OCI-LY1 (cell line): ENCODE data around the gene GLRX5.

Source experiments
- H2AFZ ChIP-seq: fragments of 200-600 bp; sonication (generic), shearing (Covaris generic); 2 replicates; pipeline ENCODE4 v1.6.0; 2014; ENCODE audit warnings: antibody characterized with exemption, mild to moderate bottlenecking, low read length
- H3F3A ChIP-seq: fragments of 200-600 bp; sonication (generic), shearing (Covaris generic); 2 replicates; pipeline ENCODE4 v1.6.0; 2014; ENCODE audit warnings: mild to moderate bottlenecking, antibody characterized with exemption, low read length, moderate library complexity; ENCODE audit not compliant: insufficient read depth
- H3K27ac ChIP-seq: fragments of 200-600 bp; sonication (generic); 2 replicates; pipeline ENCODE4 v1.5.1; 2014; ENCODE audit warnings: low read length, mixed run types, mild to moderate bottlenecking, low read depth; ENCODE audit not compliant: poor library complexity, severe bottlenecking
- H3K27me3 ChIP-seq: fragments of 200-600 bp; sonication (generic); 2 replicates; pipeline ENCODE4 v1.6.0; 2014; ENCODE audit warnings: antibody characterized with exemption, mild to moderate bottlenecking, low read length, moderate library complexity; ENCODE audit not compliant: insufficient read depth
- H3K36me3 ChIP-seq: fragments of 200-600 bp; sonication (generic); 2 replicates; pipeline ENCODE4 v1.6.1; 2014; ENCODE audit warnings: mild to moderate bottlenecking, antibody characterized with exemption, low read length, moderate library complexity, mixed read lengths; ENCODE audit not compliant: insufficient read depth
- H3K4me1 ChIP-seq: fragments of 200-600 bp; sonication (generic); 2 replicates; pipeline ENCODE4 v1.5.1; 2014; ENCODE audit warnings: mild to moderate bottlenecking, low read length, moderate library complexity; ENCODE audit not compliant: insufficient read depth, severe bottlenecking
- H3K4me2 ChIP-seq: fragments of 200-600 bp; sonication (generic), shearing (Covaris generic); 2 replicates; pipeline ENCODE4 v1.6.1; 2014; ENCODE audit warnings: low read length
- H3K4me3 ChIP-seq: fragments of 200-600 bp; sonication (generic); 2 replicates; pipeline ENCODE4 v1.5.1; 2014; ENCODE audit warnings: low read length, low read depth, mild to moderate bottlenecking, mixed read lengths; ENCODE audit not compliant: poor library complexity, severe bottlenecking
- H3K79me2 ChIP-seq: fragments of 200-600 bp; shearing (Covaris generic); 2 replicates; pipeline ENCODE4 v1.6.1; 2016; ENCODE audit warnings: mixed run types, low read length, mixed read lengths; ENCODE audit not compliant: insufficient read depth
- H3K9ac ChIP-seq: fragments of 200-600 bp; sonication (generic), shearing (Covaris generic); 2 replicates; pipeline ENCODE4 v1.6.1; 2014; ENCODE audit warnings: mild to moderate bottlenecking, low read length, mixed read lengths
- H3K9me2 ChIP-seq: fragments of 200-600 bp; sonication (generic), shearing (Covaris generic); 2 replicates; pipeline ENCODE4 v1.6.1; 2014; ENCODE audit warnings: low read depth, mild to moderate bottlenecking, low read length, mixed read lengths
- H3K9me3 ChIP-seq: fragments of 200-600 bp; shearing (Covaris generic); 2 replicates; pipeline ENCODE4 v1.6.1; 2014; ENCODE audit warnings: low read length, mixed read lengths
- H4K20me1 ChIP-seq: fragments of 200-600 bp; sonication (generic), shearing (Covaris generic); 2 replicates; pipeline ENCODE4 v1.6.0; 2016; ENCODE audit warnings: mild to moderate bottlenecking, low read length; ENCODE audit not compliant: insufficient read depth
- EZH2 ChIP-seq: fragments of 200-600 bp; sonication (generic), shearing (Covaris generic); IDR thresholded peaks from 2 replicates; pipeline ENCODE4 v1.8.0; 2017; ENCODE audit warnings: borderline replicate concordance, mixed run types, mild to moderate bottlenecking, antibody characterized with exemption, low read length, moderate library complexity, mixed read lengths
- TF ChIP-seq, protein P1 (sequence below): fragments of 200-600 bp; sonication (generic), shearing (Covaris generic); IDR thresholded peaks from 2 replicates; pipeline ENCODE4 v1.5.1; 2017; ENCODE audit warnings: mild to moderate bottlenecking, antibody characterized with exemption, low read length, moderate library complexity, mixed read lengths

The GLRX5 gene

DNA sequence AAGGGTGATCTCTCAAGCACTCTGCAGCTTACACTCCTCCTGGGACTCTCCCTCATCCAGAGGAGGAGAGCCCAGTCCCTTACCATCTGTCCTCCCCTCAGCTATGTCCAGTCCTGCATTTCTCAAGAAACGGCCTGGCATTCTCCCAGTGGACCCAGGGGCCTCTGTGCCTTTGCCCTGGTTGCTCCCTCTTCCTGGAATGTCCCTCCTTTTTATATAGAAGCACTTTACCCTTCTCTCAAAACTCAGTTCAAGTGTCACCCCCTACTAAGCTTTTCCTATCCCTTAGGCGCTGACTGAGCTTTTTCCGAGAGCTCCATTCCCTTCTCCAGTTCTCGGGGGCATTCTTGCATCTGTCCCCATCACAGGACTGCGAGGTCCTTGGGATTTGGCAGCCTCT lies 8.9 kb upstream of the GLRX5 start:
- TF ChIP-seq EZH2, result no peak
- Histone ChIP-seq H3K4me2 (no peak overlapping the region), H4K20me1 (no peaks in the 10 kb centered on the region), H2AFZ (no peak overlapping the region), H3K27ac (no peak overlapping the region), H3K36me3 (peaks cover 8% of the 10 kb centered on the region; the same call in 1 of the 2 replicates), H3K4me3 (no peak overlapping the region), H3K79me2 (peaks cover 2% of the 10 kb centered on the region; the same call in 1 of the 2 replicates), H3K9me3 (no peaks in the 10 kb centered on the region), H3F3A (no peaks in the 10 kb centered on the region), H3K9me2 (no peaks in the 10 kb centered on the region), H3K9ac (no peak overlapping the region), H3K27me3 (no peaks in the 10 kb centered on the region), H3K4me1 (peaks cover 12% of the 10 kb centered on the region)

DNA sequence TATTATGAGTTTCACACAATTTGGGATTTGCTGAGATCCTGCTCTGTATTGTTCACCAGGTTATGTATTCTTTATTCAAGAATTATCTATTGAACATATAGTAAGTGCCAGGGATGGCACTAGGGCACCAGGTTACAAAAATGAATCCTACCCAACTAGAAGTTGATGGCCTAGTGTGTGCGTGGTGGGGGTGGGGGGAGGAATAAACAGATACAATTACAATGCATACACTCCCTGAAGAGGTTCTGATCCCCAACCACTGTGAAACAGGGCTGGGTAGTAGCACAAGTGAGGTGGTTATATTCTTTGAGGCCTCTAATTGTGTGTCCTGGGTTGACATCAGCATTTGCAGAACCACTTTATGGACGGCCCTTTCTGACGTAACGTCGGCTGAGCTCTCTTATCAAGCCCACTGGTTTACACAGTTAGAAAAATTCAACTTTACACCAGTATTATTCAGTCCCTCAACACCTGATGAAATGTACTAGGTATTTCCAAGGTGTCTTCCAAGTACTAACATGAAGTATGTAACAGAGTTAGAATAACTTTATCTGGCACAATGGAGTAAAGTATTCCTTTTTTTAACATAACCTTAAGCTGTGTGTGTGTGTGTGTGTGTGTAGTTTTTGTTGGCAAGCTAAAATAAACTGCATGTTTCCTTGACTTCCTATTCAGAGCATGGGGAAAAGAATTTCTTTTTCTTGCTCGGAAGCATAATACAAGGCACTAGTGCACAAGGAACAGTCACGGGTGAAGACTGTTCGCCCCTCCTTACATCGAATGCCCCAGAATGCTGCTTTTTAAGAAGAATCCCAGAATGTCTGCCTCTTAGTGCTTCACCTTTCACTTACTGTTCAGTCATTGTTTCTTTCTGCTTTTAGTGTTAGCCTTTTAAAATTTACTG lies 8.1 kb upstream of the GLRX5 start:
- Histone ChIP-seq H3K27me3 (no peaks in the 10 kb centered on the region), H3K9ac (no peak overlapping the region), H4K20me1 (no peaks in the 10 kb centered on the region), H3K4me3 (no peak overlapping the region), H3K9me2 (no peaks in the 10 kb centered on the region), H3K27ac (no peak overlapping the region), H3K79me2 (peaks cover 10% of the 10 kb centered on the region), H3K4me2 (no peak overlapping the region), H3K9me3 (no peaks in the 10 kb centered on the region), H3F3A (no peaks in the 10 kb centered on the region), H3K4me1 (peaks cover 19% of the 10 kb centered on the region), H2AFZ (no peak overlapping the region), H3K36me3 (peaks cover 13% of the 10 kb centered on the region)
- TF ChIP-seq EZH2, result no peak
- TF ChIP-seq, protein P1, sequence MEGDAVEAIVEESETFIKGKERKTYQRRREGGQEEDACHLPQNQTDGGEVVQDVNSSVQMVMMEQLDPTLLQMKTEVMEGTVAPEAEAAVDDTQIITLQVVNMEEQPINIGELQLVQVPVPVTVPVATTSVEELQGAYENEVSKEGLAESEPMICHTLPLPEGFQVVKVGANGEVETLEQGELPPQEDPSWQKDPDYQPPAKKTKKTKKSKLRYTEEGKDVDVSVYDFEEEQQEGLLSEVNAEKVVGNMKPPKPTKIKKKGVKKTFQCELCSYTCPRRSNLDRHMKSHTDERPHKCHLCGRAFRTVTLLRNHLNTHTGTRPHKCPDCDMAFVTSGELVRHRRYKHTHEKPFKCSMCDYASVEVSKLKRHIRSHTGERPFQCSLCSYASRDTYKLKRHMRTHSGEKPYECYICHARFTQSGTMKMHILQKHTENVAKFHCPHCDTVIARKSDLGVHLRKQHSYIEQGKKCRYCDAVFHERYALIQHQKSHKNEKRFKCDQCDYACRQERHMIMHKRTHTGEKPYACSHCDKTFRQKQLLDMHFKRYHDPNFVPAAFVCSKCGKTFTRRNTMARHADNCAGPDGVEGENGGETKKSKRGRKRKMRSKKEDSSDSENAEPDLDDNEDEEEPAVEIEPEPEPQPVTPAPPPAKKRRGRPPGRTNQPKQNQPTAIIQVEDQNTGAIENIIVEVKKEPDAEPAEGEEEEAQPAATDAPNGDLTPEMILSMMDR, result no peak

DNA sequence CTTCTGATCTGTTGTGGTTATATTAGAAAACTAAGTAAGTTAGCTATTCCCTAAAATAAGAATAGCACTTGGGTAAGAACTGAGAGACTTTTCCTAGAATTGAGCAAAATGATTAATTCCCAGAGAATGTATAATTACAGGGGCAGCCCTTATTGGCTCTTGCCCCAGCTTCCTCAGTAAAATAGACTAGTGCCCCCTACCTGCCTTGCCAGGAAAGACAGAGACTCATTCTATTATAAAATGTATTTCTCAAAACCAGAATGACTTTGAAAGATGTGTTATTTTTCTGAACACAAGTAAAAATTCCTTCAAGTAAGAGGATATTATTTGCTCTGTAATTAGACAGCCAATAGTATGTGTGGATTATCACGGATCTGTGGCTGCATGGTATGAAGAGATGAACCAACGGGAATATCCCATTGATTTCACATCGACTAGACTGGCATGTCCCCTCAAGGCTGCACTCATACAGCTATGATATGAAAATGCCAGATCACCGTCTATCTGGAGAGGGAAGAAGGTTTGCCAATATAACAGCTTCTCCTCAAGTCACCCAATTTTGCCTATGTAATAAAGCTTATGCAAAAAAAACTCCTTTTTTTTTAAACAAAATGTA lies 7.4 kb upstream of the GLRX5 start:
- Histone ChIP-seq H2AFZ (no peak overlapping the region), H3K79me2 (peaks cover 17% of the 10 kb centered on the region)

More for the DNA sequence above, 7.4 kb upstream of the GLRX5 start:
- H3K27me3 ChIP-seq, result no peaks in the 10 kb centered on the region
- no peaks in the 10 kb centered on the region for H4K20me1 ChIP-seq
- H3F3A ChIP-seq, result no peaks in the 10 kb centered on the region
- H3K4me3 ChIP-seq, result no peak overlapping the region
- no peaks in the 10 kb centered on the region for H3K9me3 ChIP-seq
- peaks cover 27% of the 10 kb centered on the region for H3K4me1 ChIP-seq
- H3K27ac ChIP-seq, result no peak overlapping the region
- peaks cover 20% of the 10 kb centered on the region for H3K36me3 ChIP-seq
- H3K9ac ChIP-seq, result no peak overlapping the region
- H3K9me2 ChIP-seq, result no peaks in the 10 kb centered on the region
- H3K4me2 ChIP-seq, result no peak overlapping the region
- TF ChIP-seq, protein P1, result peak; percentile 92
- no peak for TF ChIP-seq EZH2
